NCI-H82 treated with DMSO at 0.1 percent for 48 hours (cell line): Measurements from ENCODE around the gene CD101.

ENCODE experiments used
- DNase-seq: peaks from one replicate; lab custom pipeline; 2025; ENCODE audit not compliant: unreplicated experiment; lab: John Stamatoyannopoulos, UW

Gene CD101

GRCh38 chr1:117049857-117050256 is 48.3 kb downstream of the CD101 start:
- no peak for DNase-seq

GRCh38 chr1:117051224-117052064 is 49.9 kb downstream of the CD101 start:
- DNase-seq = no peak

- DNase-seq = no peak
Measured at GRCh38 chr1:117054068-117054467, 52.5 kb downstream of the CD101 start.

- peak; percentile 4 for DNase-seq
Measured at GRCh38 chr1:117058810-117059209, 57.2 kb downstream of the CD101 start.

- DNase-seq = no peak
Measured at GRCh38 chr1:117059334-117059677, 57.7 kb downstream of the CD101 start.

- DNase-seq = peak; percentile 99
Measured at GRCh38 chr1:117059678-117060440, 58.3 kb downstream of the CD101 start, which contains the start of gene TTF2. TSS of gene TTF2 (plus strand) at chr1:117060326. CDS start at chr1:117060347, 21 bp downstream.

- no peak for DNase-seq
Measured at GRCh38 chr1:117060441-117061317, 59.1 kb downstream of the CD101 start.

- no peak for DNase-seq
Measured at GRCh38 chr1:117061986-117062415, 60.4 kb downstream of the CD101 start.

GRCh38 chr1:117066367-117066766 is 64.8 kb downstream of the CD101 start:
- DNase-seq = no peak

GRCh38 chr1:117067533-117068370 is 66.2 kb downstream of the CD101 start:
- DNase-seq = peak; percentile 16

GRCh38 chr1:117068580-117068979 is 67.0 kb downstream of the CD101 start:
- no peak for DNase-seq

GRCh38 chr1:117069220-117069844 is 67.8 kb downstream of the CD101 start:
- no peak for DNase-seq

- DNase-seq = no peak
Measured at GRCh38 chr1:117070124-117070523, 68.6 kb downstream of the CD101 start.

GRCh38 chr1:117076648-117077047 is 75.1 kb downstream of the CD101 start:
- no peak for DNase-seq

- no peak for DNase-seq
Measured at GRCh38 chr1:117077267-117077666, 75.7 kb downstream of the CD101 start.

- no peak for DNase-seq
Measured at GRCh38 chr1:117079737-117080136, 78.2 kb downstream of the CD101 start.

- DNase-seq = no peak
Measured at GRCh38 chr1:117084231-117084630, 82.7 kb downstream of the CD101 start.
